Fibroblast of skin of left biceps (primary cell): ENCODE results near the gene CD320.
A peak's percentile ranks its signal among the peaks of the same experiment; 100 is the strongest.
"Not testable (repeated sequence)": the region's sequence is repeated elsewhere in the genome, so short reads cannot be mapped to it uniquely, and the experiment has no call there.

Experiments
- DNase-seq, 2 experiments: peaks; one replicate each; pipeline ENCODE4 v3.0.0-alpha.2; 2013; ENCODE audit warnings: low read depth in 2 of 2

CD320 gene

DNA sequence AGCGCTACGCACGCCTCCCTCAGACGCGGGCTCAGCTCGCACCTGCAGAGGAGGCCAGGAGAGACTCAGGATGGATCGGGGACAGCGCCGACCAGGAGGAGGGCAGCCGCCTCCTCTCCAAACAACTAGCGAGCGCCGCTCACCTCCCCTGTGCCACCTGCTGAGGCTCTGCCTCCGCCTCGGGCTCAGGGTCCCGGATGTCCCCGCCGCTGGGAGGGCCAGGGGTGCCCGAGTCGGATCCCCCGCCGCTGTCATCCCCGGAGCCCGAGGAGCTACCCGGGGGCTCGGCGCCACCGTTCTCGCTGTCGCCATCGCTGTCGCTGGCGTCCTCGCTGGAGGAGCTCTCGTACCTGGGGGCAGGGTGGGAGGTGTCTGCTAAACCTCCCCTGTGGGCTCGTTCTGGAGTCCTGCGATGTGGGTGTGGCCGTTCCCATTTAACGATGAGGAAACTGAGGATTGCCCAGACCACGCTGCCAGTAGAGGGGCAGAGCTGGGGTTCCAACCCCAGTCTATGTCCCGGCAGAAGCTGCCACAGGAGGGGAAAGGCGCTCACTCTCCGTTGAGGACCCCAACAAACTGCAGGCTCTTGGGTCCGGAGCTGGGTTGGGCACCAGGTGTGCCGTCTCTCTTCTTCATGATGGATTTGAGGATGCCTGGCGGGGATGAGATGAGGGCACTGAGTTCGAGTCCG, 25.8 kb upstream of the CD320 start:
- no peak for DNase-seq

- DNase-seq, result no peak
Measured at GRCh38 chr19:8332976-8333766, 25.0 kb upstream of the CD320 start.

GRCh38 chr19:8331263-8331845, 23.2 kb upstream of the CD320 start:
- no peak for DNase-seq

DNA sequence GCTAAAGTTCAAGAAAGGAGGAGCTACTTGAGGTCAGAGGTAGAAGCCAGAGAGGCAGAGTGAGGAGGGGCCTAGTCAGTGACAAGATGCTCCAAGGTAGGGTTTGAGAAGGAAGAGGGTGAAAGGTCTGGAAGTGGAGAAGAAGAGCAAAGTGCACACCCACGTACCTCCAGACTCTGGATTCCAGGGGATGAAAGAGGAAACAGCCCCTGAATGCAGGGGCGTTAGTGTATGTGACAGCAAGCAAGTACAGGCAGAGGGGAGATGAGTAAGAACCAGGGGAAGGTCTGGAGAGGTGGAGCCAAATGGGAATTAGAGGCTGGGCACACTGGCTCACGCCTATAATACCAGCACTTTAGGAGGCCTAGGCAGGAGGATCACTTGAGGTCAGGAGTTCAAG, 21.8 kb upstream of the CD320 start:
- DNase-seq, result no peak

DNA sequence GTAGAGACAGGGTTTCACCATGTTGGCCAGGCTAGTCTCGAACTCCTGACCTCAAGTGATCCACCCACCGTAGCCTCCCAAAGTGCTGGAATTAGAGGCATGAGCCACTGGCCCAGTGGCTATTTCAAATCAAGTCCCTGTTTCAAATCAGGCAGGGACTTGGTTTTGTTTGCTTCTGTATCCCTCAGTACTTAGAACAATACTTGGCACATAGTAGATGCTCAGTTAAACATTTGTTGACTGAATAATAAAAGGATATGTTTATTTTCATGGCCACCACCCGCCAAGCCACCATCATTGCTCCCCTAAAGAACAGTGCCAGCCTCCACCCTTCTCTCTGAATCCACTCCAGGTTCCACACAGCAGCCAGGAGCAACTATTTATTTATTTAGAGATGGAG, 17.3 kb upstream of the CD320 start:
- no peak for DNase-seq

DNA sequence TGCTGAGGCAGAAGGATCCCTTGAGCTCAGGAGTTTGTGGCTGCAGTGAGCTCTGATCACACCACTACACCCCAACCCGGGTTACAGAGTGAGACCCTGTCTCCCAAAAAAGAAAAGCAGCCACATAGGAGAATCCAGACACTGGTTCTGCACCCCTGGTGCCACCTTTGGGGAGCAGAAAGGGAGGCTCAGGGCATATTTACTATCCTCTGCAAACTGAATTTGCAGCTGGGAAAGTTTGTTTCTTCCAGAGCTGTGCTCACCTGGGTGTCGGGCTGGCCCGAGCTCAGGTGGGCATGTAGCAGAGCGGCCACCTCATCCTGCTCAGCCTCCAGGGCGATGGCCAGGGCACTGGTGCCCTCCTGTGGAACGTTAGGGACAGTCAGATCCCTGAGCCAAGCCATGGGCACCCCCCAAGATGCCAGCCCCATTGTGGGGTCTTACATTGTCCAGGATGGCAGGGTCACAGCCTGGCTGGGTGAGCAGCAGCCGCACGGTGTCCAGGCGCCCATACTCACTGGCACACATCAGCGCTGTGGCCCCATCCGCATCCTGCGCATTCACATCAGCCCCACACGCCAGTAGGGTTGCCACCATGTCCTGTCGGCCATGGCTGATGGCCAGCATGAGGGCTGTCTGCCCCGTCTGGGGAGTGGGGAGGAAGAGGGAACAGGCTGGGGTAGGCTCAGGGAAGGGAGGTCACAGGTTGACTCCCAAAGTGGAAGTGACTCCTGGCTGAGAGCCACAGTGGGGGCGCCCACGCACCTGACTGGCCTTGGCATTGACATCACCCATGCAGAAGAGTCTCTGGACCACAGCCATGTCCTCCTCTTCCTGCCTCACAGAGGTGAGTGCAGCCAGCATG, 16.3 kb upstream of the CD320 start:
- DNase-seq, result no peak

GRCh38 chr19:8323781-8324185, 15.6 kb upstream of the CD320 start:
- DNase-seq, result no peak

GRCh38 chr19:8322638-8322997, 14.5 kb upstream of the CD320 start:
- no peak for DNase-seq

DNA sequence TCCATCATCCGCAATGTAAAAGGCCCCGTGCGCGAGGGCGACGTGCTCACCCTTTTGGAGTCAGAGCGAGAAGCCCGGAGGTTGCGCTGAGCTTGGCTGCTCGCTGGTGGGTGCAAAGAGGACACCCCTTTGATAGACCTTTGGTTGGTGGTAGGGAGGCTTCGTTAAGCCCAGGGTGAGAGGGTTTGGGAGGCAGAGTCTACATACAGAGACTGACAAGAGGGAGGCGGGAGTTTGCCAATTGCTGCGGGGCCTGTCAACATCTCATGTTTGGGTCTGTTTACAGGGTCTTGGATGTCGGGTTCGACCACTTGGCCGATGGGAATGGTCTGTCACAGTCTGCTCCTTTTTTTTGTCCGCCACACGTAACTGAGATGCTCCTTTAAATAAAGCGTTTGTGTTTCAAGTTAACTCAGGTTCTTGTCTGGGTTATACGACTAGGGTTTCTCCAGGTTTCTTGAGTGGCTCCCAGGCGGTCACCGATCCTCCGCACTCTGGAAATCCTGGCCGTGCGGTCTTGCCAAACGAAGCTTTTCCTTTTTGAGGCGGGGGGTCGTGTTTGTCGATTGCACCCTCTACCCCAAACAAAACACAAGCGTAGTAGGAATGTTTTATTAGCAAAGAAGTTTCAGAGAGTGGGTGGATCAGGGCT, 14.0 kb upstream of the CD320 start:
- no peak for DNase-seq

GRCh38 chr19:8321067-8321985, 13.2 kb upstream of the CD320 start, which contains the start of the genes NDUFA7 and RPS28:
Gene NDUFA7 (minus strand): TSS chr19:8321375. CDS start chr19:8321358, 17 bp downstream.
Gene RPS28 (plus strand): TSS chr19:8321496. CDS start chr19:8321531, 35 bp downstream.
- peak; percentile 88 to 89 for DNase-seq

- DNase-seq, result no peak
Measured at GRCh38 chr19:8320564-8321066, 12.5 kb upstream of the CD320 start.

GRCh38 chr19:8319807-8320520, 11.8 kb upstream of the CD320 start:
- no peak for DNase-seq

- not testable (repeated sequence) for DNase-seq
Measured at GRCh38 chr19:8318835-8319234, 10.7 kb upstream of the CD320 start.

- no peak for DNase-seq
Measured at GRCh38 chr19:8316351-8317125, 8.4 kb upstream of the CD320 start.

DNA sequence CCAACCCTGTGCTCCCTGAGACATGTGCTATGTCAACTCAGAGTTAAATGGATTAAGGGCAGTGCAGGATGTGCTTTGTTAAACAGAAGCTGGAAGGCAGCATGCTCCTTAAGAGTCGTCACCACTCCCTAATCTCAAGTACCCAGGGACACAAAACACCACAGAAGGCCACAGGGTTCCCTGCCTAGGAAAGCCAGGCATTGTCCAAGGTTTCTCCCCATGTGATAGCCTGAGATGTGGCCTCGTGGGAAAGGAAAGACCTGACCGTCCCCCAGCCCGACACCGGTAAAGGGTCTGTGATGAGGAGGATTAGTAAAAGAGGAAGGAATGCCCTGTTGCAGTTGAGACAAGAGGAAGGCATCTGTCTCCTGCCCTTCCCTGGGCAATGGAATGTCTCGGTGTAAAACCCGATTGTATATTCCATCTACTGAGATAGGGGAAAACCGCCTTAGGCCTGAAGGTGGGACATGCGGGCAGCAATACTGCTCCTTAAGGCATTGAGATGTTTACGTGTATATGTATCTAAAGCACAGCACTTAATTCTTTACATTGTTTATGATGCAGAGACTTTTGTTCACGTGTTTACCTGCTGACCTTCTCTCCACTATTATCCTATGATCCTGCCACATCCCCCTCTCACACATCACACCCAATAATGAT, 7.0 kb upstream of the CD320 start:
- not testable (repeated sequence) for DNase-seq

DNA sequence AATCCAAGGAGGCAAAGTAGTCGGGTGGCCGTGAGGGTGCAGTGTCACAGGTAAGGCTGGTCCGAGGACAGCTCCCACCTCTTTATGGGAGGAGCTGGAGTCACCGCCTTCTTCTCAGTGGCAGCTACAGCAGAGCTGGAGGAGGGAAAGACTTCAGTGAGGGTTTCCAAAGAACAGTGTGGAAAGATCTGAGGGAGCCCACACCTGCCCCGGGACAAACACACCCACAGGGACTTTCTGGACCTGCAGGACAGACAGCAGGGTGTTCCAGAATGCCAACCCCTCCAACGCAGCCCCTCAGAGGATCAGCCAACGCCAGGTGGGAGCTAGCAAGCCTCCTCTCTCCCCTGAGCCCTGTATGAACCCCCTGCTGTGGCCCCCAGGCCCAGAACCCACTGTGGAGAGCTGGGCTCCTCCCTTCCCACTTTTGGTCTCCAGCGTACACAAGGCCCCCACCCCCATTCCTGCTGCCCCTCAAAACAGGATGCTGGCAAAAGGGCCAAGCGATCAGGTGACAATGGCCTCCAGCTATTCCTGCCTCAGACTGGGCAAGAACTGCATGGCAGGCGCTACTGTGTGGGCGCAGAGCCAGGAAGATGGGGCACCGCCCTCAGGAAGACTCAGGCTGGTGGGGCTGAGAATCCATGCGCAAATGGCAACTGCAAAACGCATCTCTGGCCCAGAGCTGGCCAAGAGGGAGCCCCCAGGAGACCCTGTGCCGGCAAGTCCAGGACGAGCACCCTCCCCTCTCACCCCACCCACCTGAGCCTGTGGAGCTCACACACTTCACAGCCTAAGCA, 3.5 kb upstream of the CD320 start:
- DNase-seq, result no peak
